GM18508 (cell line): ENCODE data around the gene CASQ1.

ENCODE experiments used
- ATAC-seq: cut with Tn5 transposase; IDR thresholded peaks from one replicate; pipeline ENCODE4 v1.9.1; 2021; ENCODE audit warnings: moderate number of reproducible peaks; ENCODE audit not compliant: insufficient read depth, unreplicated experiment

Gene CASQ1

GRCh38 chr1:160221089-160221488 lies 30.7 kb downstream of the CASQ1 start:
- ATAC-seq, result no peak

- ATAC-seq, result no peak
Observed at GRCh38 chr1:160222546-160222945, 32.2 kb downstream of the CASQ1 start.

DNA sequence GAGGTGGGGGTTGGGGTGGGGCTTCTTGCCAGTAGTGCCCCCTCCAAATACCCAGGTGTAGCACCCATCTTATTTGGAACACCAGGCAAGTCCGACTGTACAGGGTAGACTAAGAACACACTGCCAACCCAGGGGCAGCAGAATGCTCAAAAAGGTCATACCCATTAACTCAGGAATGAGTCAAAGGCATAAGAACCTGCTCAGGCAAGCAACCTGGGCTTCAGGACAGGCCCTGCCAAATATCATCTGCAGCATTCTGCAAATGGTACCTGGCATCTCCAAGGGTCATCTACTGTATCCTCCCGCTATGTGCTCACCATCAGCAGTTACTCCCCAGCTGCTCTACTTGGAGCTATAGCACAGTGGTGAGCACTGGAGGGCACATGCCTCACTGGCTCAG lies 34.2 kb downstream of the CASQ1 start:
- ATAC-seq, result no peak

DNA sequence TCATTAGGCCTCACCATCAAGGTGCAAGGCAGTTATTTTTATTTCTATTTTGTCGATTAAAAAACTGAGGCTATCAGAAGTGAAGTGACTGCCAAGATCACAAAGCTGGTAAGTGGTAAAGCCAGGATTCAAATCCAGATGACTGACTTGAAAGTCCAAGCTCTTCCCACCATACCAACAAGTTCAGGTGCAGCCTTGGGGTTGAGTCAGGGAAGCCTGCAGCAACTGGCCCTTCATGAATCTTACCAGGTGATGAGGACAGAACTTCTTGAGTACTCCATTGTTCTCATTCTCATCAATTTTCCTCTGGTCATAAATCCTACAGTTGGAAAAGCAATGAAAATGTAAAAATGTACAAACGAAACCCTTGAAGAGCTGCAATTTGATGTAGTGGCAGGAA lies 35.0 kb downstream of the CASQ1 start:
- ATAC-seq, result no peak

DNA sequence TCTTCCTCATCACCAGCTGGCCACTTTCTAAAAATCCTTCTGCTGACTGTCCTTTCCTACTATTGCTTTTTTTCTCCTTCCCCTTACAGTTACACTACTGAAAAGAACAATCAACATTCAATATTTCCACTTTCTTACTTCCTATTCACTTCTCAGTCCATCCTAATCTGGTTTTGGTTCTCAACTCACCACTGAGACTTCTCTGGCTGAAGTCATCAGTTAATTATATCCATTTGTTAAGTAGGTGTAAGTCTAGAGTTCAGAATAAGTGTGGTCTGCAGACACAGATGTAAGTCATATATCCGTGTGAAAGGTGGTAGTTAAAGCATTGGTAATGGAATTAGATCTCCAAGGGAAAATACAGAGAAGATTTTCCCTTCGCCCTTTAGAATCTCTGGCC lies 36.2 kb downstream of the CASQ1 start:
- ATAC-seq, result no peak

- no peak for ATAC-seq
Observed at GRCh38 chr1:160227034-160227433, 36.7 kb downstream of the CASQ1 start.

DNA sequence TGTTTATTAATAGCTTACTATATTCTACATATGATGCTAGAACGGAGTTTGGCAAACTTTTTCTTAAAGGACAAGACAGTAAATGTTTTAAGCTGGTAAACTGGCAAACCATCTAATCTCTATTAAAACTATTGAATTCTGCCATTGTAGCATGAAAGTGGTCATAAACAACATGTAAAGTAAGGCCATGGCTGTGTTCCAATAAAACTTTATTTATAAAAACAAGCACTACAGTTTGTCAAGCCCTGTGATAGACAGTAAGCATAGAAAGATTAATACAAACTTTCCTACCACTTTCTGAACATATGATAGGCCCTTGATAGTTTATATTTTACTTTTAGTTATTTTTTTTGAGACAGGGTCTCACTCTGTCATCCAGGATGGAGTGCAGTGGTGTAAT lies 37.2 kb downstream of the CASQ1 start:
- no peak for ATAC-seq

- ATAC-seq, result no peak
Observed at GRCh38 chr1:160228431-160228830, 38.1 kb downstream of the CASQ1 start.

- ATAC-seq, result no peak
Observed at GRCh38 chr1:160232911-160233310, 42.5 kb downstream of the CASQ1 start.

DNA sequence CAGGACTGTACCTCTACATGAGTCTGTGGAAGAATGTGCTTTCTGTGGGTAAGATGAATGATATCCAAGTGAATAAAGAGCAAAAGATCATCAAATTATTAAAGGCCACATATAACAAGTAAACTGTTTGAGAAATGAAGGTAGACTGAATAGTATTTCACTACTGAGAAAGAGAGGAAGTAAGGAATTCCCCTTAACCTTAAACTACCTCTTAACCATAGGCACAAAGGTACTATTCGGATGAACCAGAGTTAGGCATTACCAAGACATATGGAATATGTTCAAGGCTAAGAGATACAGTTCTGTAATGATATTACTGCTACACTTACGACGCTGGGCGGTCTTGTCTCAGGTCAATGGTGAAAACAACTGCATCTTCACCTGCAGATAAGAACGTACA lies 46.4 kb downstream of the CASQ1 start:
- ATAC-seq, result no peak

DNA sequence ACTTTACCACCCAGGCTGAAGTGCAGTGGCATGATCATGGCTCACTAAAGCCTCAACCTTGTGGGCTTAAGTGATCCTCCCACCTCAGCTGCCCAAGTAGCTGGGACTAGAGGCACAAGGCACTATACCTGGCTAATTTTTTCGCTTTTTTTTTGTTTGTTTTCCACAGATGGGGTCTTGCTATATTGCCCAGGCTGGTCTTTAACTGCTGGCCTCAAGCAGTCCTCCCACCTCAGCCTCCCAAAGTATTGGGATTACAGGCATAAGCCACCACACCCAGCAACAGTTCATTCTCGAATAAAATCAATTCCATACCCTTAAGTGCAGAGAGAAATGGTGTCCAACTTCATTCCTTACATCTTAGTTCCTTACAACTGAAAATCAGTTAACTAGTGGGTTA lies 47.2 kb downstream of the CASQ1 start:
- no peak for ATAC-seq

- no peak for ATAC-seq
Observed at GRCh38 chr1:160238408-160238807, 48.0 kb downstream of the CASQ1 start.

- ATAC-seq, result no peak
Observed at GRCh38 chr1:160239582-160240299, 49.4 kb downstream of the CASQ1 start.

DNA sequence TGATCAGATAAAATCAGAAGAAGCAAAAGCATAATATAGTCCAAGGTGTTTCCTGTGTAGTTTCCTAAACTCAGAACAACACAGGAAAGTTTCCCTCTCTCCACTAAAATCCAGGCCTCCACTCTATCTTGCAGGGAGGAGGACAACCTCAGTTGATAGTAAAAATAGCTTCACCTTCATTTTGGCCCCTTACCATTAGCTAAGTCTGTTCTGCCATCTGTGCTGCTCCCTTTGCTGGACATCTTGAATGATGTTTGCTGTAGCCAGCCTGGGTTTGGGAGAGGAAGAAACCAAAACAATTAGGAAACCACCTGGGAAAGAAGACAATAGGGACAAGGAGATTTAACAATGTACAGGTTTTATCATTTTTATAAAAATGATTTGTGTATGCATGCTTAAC lies 53.4 kb downstream of the CASQ1 start:
- no peak for ATAC-seq

DNA sequence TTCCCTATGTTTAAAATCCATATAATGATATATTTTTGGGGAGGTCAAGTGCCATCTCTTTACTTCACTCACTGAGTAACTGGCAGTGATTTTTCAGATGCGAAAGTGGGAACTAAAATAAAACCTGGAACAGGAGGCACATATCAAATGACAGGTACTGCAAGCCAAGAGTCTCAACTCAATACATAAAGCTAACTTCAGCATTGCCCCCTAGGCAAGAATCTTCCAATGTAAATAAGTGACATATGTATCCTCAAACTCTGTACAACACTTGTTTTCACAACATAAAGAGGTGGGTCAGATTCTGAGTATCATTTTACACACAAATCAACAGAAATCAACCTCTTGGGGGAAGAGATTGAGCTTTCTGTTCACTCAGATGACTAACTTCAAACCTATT lies 53.8 kb downstream of the CASQ1 start:
- no peak for ATAC-seq

DNA sequence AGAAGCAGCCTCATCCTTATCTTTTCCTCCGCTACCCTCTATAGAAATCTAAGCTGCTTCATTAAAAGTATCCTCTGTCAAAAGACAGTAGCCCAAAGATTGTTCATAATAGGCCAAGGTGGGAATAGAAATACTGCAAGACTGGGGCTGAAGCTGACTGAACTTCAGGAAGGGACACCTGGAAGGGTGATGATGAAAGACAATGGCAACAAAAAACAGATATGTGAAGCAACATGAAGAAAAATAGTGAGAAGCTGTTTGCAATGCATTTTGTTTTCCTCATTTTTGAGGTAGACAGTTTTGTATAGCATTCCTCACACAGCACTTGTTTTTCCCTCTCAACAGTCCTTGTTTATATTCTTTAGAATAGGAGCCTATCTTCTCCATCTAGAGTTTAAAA lies 55.1 kb downstream of the CASQ1 start:
- no peak for ATAC-seq

DNA sequence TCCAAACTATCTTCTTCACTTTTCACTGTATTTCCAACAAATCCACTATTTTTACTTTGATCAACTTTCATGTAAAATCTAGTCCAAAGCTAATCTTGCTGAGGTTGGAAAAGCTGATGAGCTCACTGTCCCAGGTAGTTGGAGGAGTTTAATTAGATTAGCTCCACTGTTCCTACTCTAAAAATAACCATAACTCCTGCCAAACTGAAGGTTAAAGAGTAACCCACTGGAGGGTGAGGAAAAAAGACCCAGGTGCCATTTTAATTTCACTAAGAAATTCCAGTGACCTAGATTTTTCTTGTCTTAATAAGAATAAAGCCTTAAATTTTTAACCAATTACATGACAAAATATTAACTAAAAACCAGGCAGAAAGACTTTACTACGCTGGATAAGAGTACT lies 56.7 kb downstream of the CASQ1 start:
- no peak for ATAC-seq

DNA sequence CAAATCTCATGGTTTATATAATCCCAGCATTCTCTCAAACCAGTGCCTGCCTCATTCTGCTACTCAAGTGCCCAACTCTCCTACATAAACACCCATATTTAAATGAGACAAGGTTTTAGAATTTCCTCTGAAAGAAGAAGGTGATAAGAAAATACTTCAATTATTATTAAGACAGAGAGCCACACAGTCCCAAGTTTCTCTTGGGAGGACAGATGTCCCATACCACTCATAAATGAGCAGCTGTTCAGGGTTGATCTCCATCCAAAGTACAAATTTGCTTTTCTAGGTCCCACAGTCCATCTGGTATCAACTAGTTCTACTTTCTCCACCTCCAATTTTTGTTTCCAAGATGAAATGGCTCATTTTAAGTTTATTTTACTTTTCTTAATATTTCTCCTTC lies 60.6 kb downstream of the CASQ1 start:
- no peak for ATAC-seq
